GM18499 (cell line): ENCODE data around the gene SLC25A42.

Source experiments
- ATAC-seq: cut with Tn5 transposase; IDR thresholded peaks from one replicate; pipeline ENCODE4 v1.9.1; 2021; ENCODE audit warnings: moderate number of reproducible peaks; ENCODE audit not compliant: insufficient read depth, unreplicated experiment

SLC25A42 gene

DNA sequence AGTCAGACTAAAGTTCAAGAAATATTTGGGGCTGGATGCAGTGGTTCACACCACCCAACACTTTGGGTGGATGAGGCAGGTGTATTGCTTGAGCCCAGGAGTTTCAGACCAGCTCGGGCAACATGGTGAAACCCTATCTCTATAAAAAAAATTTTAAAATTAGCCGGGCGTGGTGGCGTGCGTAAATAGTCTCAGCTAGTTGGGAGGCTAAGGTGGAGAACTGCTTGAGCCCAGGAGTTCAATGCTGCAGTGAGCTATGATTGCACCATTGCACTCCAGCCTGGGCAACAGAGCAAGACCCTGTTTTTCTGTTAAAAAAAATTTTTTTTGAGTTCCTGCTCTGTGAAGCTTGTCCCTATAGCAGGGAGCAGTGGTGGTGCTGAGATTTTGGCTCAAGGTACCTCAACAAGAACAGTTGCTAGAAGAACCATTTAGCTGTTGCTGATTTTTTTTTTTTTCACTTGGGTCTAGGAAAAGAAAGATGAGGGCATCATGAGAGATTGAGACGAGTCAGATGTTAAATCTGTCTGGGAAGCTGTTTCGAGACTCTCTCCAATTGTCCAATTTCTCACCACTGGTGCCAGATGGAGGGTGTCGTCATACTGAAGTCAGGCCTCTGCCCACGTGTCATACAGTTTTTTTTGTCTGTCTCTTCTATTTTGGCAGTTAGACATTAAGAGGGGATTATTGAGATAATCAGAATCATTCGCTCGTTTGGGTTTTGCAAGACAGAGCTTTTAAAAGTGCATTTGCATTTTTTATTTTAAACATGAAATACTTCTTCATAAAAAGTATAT is 3.7 kb downstream of the SLC25A42 start:
- no peak for ATAC-seq

DNA sequence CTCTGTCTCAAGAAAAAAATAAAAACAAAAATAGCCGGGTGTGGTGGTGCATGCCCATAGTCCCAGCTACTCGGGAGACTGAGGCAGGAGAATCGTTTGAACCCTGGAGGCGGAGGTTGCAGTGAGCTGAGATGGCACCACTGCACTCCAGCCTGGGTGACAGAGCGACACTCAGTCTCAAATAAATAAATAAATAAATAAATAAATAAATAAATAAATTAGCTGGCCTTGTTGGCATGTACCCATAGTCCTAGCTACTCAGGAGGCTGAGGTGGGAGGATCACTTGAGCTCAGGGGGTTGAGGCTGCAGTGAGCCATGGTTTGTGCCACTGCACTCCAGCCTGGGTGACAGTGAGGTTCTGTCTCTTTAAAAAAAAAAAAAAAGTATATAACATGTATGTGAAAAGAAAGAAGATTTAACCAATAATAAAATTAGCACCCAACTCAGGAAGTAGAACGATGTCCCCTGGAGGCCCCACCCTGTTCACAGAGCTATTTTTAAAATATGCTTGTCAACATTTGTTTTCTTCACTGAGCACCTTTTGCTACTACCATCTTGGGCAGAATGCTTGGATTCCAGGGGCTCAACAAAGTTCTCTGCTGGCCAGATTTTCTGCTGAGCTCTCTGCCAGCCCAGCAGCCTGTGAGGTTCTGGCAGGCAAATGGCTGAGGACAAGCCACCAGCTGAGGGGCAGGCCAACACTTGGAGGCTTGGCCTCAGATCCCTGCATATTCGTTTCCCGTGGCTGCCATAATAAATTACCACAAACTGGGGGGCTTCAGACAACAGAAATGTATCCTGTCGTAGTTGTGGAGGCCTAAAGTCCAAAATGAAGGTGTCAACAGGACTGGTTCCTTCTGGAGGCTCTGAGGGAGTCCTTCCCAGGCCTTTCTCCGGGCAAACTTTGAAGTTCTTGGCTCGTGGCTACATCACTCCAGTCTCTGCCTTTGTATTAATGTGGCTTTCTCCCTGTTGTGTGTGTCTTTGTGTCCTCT is 5.2 kb downstream of the SLC25A42 start:
- ATAC-seq: no peak

- ATAC-seq: no peak
Observed at GRCh38 chr19:19071897-19072296, 8.1 kb downstream of the SLC25A42 start.

DNA sequence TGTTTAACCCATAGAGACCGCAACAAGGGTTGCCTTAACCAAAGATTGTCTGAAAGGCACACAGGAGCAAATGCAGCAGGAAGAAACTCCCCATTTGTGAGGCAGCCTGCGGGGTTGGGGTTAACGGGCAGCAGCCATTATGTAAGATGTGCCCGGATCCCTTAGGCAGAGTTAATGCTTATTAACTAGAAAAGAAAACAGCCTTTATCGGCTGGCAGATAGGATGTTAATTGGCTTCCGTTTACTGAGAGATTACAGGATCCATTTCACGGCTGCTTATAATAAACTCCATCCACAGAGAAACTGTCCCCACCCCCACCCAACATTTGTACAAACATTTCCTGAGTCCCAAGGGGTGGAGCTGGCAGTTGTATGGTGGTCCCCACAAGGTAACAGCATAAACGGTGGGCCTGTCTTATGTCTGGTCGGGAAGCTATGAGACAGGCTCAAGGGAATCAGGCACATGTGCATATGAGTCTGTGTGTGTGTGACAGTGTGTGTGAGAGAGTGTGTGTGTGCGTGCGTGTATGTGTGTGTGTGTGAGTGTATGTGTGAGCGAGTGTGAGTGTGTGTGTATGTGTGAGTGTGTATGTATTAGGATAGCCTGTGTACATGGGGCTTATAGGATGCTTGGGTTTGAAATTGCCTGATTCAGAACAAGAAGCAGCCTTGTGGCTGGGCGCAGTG is 10.5 kb downstream of the SLC25A42 start:
- ATAC-seq: no peak

GRCh38 chr19:19075126-19075525 is 11.3 kb downstream of the SLC25A42 start:
- ATAC-seq: no peak

DNA sequence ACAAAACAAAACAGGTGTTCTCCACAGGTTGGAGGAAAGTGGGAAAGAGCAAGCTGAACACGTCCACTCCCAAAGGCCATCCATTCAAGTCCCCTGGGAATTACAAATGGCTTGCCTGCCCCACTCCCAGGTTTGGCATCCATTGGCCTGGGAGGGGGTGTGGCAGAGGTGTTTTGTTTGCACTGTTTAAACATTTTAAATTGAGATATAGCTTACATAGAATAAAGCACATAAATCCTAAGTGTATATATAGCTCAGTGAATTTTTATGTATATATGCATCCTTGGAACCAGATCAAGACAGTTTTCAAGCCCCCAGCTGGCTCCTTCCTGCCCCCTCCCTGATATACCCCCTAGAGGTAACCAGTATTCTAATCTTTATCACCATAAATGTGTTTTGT is 12.7 kb downstream of the SLC25A42 start:
- no peak for ATAC-seq

GRCh38 chr19:19077103-19077502 is 13.3 kb downstream of the SLC25A42 start:
- ATAC-seq: no peak

- ATAC-seq: no peak
Observed at GRCh38 chr19:19078801-19079200, 15.0 kb downstream of the SLC25A42 start.

DNA sequence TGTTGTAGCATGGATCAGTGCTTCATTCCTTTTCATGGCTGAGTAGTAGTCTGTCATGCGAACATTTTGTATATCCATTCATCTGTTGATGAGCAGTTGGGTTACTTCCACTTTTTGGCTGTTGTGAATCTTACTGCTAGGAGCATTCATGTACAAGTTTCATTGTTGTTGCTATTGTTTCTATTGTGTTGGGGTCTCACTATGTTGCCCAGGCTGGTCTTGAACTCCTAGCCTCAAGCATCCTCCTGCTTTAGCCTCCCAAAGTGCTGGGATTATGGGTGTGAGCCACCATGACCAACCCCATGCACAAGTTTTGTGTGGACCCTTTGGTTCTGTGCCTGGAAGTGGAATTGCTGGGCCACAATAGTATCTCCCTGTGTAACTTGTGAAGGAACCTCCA is 15.8 kb downstream of the SLC25A42 start:
- no peak for ATAC-seq

DNA sequence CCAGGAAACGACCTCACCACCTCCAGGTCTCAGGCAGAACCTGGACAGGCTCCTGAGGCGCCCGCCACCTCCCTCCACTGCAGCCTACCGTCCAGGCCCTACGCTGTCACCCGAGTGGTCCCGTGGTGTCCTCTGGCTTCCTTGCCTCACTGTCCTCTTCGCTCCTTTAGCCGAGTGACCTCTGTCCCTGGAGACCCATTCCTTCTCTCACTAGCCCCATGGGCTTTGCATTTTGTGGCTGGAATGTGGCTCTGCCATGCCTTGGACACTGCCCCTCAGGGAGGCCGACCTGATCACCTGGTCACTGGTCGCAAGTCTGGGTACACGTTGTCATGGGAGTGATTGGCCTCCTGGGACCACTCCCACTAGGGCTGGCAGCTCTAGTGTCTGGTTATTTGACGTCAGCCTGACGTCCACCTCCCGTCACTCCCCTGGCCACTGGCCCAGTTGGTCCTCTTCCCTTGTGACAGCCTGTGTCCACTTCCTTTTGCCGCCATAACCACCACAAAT is 17.9 kb downstream of the SLC25A42 start:
- ATAC-seq: no peak

DNA sequence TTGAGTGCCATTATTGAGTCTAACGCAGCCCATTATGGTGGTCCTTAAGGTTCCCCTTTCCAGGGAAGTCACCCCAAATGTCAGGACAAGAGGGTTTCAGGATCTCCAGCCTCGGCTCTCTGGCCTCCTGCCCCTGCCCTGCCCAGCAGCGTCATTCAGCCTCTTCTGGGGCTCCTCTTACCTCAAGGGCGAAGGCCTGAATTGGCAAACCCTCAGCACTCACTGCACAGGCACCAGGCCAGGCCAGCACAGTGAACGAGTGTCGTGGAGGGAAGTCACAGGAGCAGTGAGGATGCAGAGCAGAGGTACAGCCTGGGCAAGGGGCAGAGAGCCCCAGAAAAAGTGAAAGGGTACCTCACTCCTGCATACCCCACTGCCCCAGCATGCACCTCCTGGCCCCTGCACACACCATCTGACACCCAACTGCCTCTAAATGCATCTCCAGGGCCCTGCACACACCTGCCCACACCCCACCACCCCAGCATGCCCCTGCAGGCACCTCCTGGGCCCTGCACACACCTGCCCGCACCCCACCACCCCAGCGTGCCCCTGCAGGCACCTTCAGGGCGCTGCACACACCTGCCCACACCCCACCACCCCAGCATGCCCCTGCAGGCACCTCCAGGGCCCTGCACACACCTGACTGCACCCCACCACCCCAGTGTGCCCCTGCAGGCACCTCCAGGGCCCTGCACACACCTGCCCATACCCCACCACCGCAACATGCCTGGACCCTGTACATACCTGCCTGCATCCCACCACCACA is 19.8 kb downstream of the SLC25A42 start:
- no peak for ATAC-seq

DNA sequence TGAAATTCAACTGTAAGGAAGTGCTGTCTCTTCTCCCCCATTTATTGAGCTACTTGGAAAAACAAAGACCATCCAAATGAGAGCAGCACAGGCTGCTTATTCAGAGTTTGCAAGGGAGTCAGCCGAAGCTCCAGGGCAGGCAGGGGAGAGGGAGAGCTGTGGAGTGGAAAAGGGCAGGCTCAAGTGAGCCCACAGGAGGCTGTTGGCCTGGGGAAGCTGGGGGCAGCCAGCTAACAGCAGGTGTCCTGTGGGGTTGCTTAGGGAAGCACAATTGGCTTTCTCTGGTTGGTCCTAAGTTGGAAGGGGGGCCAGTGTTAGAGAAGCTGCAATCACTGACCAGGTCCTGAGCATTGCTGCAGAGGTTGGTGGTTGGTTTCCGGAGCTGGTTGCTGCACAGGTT is 23.9 kb downstream of the SLC25A42 start:
- no peak for ATAC-seq

- no peak for ATAC-seq
Observed at GRCh38 chr19:19094513-19094912, 30.7 kb downstream of the SLC25A42 start.

GRCh38 chr19:19095691-19096090 is 31.9 kb downstream of the SLC25A42 start:
- ATAC-seq: no peak

GRCh38 chr19:19096641-19097627 is 33.1 kb downstream of the SLC25A42 start:
- no peak for ATAC-seq

DNA sequence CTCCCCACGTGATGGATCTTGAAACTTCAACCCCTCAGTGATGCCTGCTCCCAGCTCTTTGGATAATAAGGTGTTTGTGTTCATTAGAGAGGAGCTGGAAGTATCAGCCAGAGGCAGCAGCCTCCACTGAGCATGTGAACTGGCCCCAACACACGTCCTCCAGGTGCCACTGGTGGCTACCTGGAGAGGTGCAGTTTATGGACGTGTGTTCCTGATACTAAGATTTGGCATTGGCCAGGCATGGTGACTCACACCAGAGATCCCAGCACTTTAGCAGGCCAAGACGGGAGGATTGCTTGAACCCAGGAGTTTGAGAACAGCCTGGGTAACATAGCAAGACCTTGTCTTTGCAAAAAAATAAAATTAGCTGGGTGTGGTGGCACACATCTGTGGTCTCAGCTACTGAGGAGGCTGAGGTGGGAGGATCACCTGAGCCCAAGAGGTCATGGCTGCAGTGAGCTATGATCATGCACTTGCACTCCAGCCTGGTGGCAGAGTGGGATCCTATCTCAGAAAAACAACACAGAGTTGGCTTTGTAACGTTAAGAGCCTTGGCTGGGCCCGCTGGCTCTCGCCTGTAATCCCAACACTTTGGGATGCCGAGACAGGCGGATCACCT is 34.4 kb downstream of the SLC25A42 start:
- no peak for ATAC-seq

DNA sequence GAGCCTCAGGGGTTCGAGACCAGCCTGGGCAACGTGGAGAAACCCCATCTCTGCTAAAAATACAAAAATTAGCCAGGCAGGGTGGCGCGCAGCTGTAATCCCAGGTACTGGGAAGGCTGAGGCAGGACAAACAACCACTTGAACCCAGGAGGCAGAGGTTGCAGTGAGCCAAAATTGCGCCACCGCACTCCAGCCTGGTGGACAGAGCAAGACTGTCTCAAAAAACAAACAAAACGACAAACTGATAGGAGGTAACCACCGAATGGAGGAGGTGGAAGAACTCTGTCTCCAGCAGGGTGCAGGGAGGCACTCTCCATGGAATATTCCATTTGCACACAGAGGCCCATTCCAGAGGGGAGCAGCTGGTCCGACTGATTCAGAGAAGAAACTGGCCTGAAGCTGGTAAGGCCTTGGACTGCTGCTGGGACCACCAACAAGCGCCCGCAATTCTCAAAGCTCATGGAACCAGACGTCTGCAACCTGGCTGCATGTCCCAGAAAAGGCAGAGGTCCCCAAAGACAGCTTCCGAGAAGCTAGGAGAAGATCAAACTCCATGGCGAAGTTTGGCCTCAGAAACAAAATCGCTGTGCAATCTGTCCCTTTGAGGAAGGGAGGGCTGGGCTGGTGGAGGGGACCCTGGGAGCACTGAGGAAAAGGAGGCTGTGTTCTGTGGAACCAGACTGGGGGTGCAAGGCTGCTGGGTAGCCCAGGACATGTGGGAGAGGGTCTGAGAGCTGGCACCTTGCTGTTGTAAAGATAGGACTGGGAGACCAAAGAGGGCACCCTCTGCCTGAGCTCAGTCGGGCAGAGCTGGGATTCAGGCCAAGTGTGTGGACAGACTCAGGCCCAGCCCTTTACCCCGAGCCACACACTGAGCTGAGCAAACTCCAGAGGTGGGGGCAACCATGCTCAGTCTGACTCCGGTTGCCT is 35.2 kb downstream of the SLC25A42 start:
- no peak for ATAC-seq
